Thymus (tissue), 11 donors: ENCODE data around the gene TBC1D16. TPM values are rescaled to one million over a fixed set of nuclear protein-coding genes. Genes with fewer than 3 reads are reported as not detected.
"Not testable (repeated sequence)": the region's sequence is repeated elsewhere in the genome, so short reads cannot be mapped to it uniquely, and the experiment has no call there.

Experiments
- DNase-seq, 9 donors: peaks; one replicate each; pipeline ENCODE4 v3.0.0-alpha.2; 2013; ENCODE audit warnings: low spot score in 9 of 9, low read depth in 6 of 9, missing footprints in 1 of 9
- H3K27ac ChIP-seq, 2 donors: one replicate each; pipeline ENCODE4 v1.5.1; 2013; ENCODE audit warnings: control low read depth in 1 of 2, low read depth in 1 of 2, low read length in 1 of 2, mild to moderate bottlenecking in 1 of 2, moderate library complexity in 1 of 2
- H3K27me3 ChIP-seq, 2 donors: one replicate each; pipeline ENCODE4 v1.5.1; 2013; ENCODE audit warnings: low read length in 1 of 2; ENCODE audit not compliant: control insufficient read depth in 2 of 2, insufficient read depth in 1 of 2
- H3K36me3 ChIP-seq, 2 donors: one replicate each; pipeline ENCODE4 v1.5.1; 2013; ENCODE audit warnings: low read length in 1 of 2, mild to moderate bottlenecking in 1 of 2, moderate library complexity in 1 of 2; ENCODE audit not compliant: control insufficient read depth in 2 of 2, insufficient read depth in 2 of 2
- H3K4me1 ChIP-seq, 2 donors: one replicate each; pipeline ENCODE4 v1.5.1; 2013; ENCODE audit warnings: low read length in 2 of 2; ENCODE audit not compliant: control insufficient read depth in 2 of 2, insufficient read depth in 2 of 2
- H3K4me3 ChIP-seq, 2 donors: one replicate each; pipeline ENCODE4 v1.5.1; 2013; ENCODE audit warnings: low read length in 2 of 2, control low read depth in 1 of 2, mild to moderate bottlenecking in 1 of 2
- H3K9me3 ChIP-seq, 2 donors: one replicate each; pipeline ENCODE4 v1.5.1; 2013; ENCODE audit warnings: low read length in 1 of 2, mild to moderate bottlenecking in 1 of 2; ENCODE audit not compliant: control insufficient read depth in 2 of 2, insufficient read depth in 1 of 2
- WGBS: extraction: QIAGEN DNeasy Blood & Tissue Kit; methylation state at CpG from one replicate; pipeline ENCODE4 v1.1.7; 2013; 5-methylcytosine and 5-hydroxymethylcytosine counted together
- polyA plus RNA-seq: library from polyadenylated mRNA; stranded (reverse); fragments of 200-250 nt; gene quantifications from one replicate; pipeline ENCODE4 v1.2.3, GENCODE V29; 2013
- total RNA-seq: library from RNA; stranded (reverse); fragments of 120-200 nt; gene quantifications from one replicate; pipeline ENCODE4 v1.2.4, GENCODE V29; 2013
- donor health status: healthy.

TBC1D16 gene
- total and polyA plus RNA-seq, 2 donors, result 3.7 to 4.2 TPM

GRCh38 chr17:80002070-80002641, 33.5 kb downstream of the TBC1D16 start:
- no peak overlapping the region for H3K27ac ChIP-seq
- H3K27me3 ChIP-seq, result no peaks in the 10 kb centered on the region
- peaks cover 5 to 12% of the 10 kb centered on the region in 2 donors for H3K4me1 ChIP-seq
- H3K4me3 ChIP-seq, result no peak overlapping the region
- no peak for DNase-seq
- peaks cover 0 to 11% of the 10 kb centered on the region in 2 donors for H3K9me3 ChIP-seq
- WGBS, result 98% methylated on average over 26 of the region's 26 CpGs
- H3K36me3 ChIP-seq, result no peaks in the 10 kb centered on the region

GRCh38 chr17:80000981-80001775, 34.5 kb downstream of the TBC1D16 start:
- no peak overlapping the region for H3K27ac ChIP-seq
- 96% methylated on average over 29 of the region's 29 CpGs for WGBS
- peaks cover 15 to 22% of the 10 kb centered on the region in 2 donors for H3K4me1 ChIP-seq
- H3K36me3 ChIP-seq, result no peaks in the 10 kb centered on the region
- no peak for DNase-seq
- no peak overlapping the region for H3K4me3 ChIP-seq
- no peaks in the 10 kb centered on the region for H3K27me3 ChIP-seq
- peaks cover 0 to 11% of the 10 kb centered on the region in 2 donors for H3K9me3 ChIP-seq

GRCh38 chr17:80000136-80000535, 35.5 kb downstream of the TBC1D16 start:
- H3K4me1 ChIP-seq, result peaks cover 15 to 22% of the 10 kb centered on the region in 2 donors
- peaks cover 0 to 6% of the 10 kb centered on the region in 2 donors for H3K9me3 ChIP-seq
- no peak for DNase-seq
- no peaks in the 10 kb centered on the region for H3K27me3 ChIP-seq
- WGBS, result 97% methylated on average over 7 of the region's 7 CpGs
- H3K27ac ChIP-seq, result no peak overlapping the region
- no peak overlapping the region for H3K4me3 ChIP-seq
- no peaks in the 10 kb centered on the region for H3K36me3 ChIP-seq

- WGBS, result 11% methylated on average over 15 of the region's 15 CpGs
- DNase-seq, result peak; percentile 65 to 95 (median 80)
- Histone ChIP-seq H3K27ac (peak overlapping the region; percentile 87 to 94), H3K36me3 (no peaks in the 10 kb centered on the region), H3K4me3 (peak overlapping the region in 1 of 2 donors; percentile 12), H3K9me3 (peaks cover 0 to 6% of the 10 kb centered on the region in 2 donors), H3K27me3 (peaks cover 0 to under 1% of the 10 kb centered on the region in 2 donors), H3K4me1 (peaks cover 26 to 44% of the 10 kb centered on the region in 2 donors)
Measured at GRCh38 chr17:79997011-79997660, 38.5 kb downstream of the TBC1D16 start.

GRCh38 chr17:79996291-79996690, 39.4 kb downstream of the TBC1D16 start:
- 76% methylated on average over 12 of the region's 12 CpGs for WGBS
- DNase-seq, result no peak
- Histone ChIP-seq H3K36me3 (no peaks in the 10 kb centered on the region), H3K4me1 (peaks cover 29 to 51% of the 10 kb centered on the region in 2 donors), H3K9me3 (peaks cover 0 to 6% of the 10 kb centered on the region in 2 donors), H3K27ac (peak overlapping the region; percentile 87 to 94), H3K4me3 (no peak overlapping the region), H3K27me3 (peaks cover 0 to 5% of the 10 kb centered on the region in 2 donors)

- WGBS, result 97% methylated on average over 8 of the region's 8 CpGs
Measured at GRCh38 chr17:79995696-79996095, 40.0 kb downstream of the TBC1D16 start.

GRCh38 chr17:79994602-79995001, 41.1 kb downstream of the TBC1D16 start:
- Histone ChIP-seq H3K27ac (no peak overlapping the region), H3K4me1 (peaks cover 29 to 56% of the 10 kb centered on the region in 2 donors), H3K9me3 (no peaks in the 10 kb centered on the region), H3K36me3 (no peaks in the 10 kb centered on the region), H3K27me3 (peaks cover 0 to 8% of the 10 kb centered on the region in 2 donors), H3K4me3 (no peak overlapping the region)
- 97% methylated on average over 13 of the region's 13 CpGs for WGBS
- DNase-seq, result no peak

More at GRCh38 chr17:79995696-79996095, 40.0 kb downstream of the TBC1D16 start:
- Histone ChIP-seq H3K27me3 (peaks cover 0 to 8% of the 10 kb centered on the region in 2 donors), H3K27ac (no peak overlapping the region), H3K4me3 (no peak overlapping the region), H3K36me3 (no peaks in the 10 kb centered on the region), H3K4me1 (peaks cover 29 to 56% of the 10 kb centered on the region in 2 donors), H3K9me3 (peaks cover 0 to 6% of the 10 kb centered on the region in 2 donors)
- DNase-seq, result no peak

- H3K4me3 ChIP-seq, H3K27me3 ChIP-seq, DNase-seq, H3K9me3 ChIP-seq, H3K36me3 ChIP-seq: not testable (repeated sequence)
- H3K27ac ChIP-seq, result peak overlapping the region in 1 of 2 donors; percentile 80
- WGBS, result 85% methylated on average over 4 of the region's 4 CpGs
- peaks cover 29 to 56% of the 10 kb centered on the region in 2 donors for H3K4me1 ChIP-seq
Measured at GRCh38 chr17:79994228-79994569, 41.5 kb downstream of the TBC1D16 start.
